Gastroesophageal sphincter (tissue), 4 donors: Measurements from ENCODE around the gene SPOCK3. TPM values are rescaled to one million over a fixed set of nuclear protein-coding genes. Genes with fewer than 3 reads are reported as not detected.

ENCODE experiments used
- ATAC-seq: fragments of 150-250 bp; one replicate; pipeline ENCODE4 v1.9.1; 2016; ENCODE audit warnings: mild to moderate bottlenecking, moderate library complexity
- H3K27ac ChIP-seq, 4 donors: fragments of 200-600 bp; sonication (generic) in 3 of 4; 1 replicate in 3 of 4; 2 replicates in 1 of 4; pipeline ENCODE4 v1.5.1; 2016 to 2019
- H3K27me3 ChIP-seq: fragments of 200-600 bp; sonication (generic); one replicate; pipeline ENCODE4 v1.5.1; 2019
- H3K36me3 ChIP-seq, 2 donors: fragments of 200-600 bp; sonication (generic); one replicate each; pipeline ENCODE4 v1.5.1; 2019; ENCODE audit warnings: control low read depth in 1 of 2
- H3K4me1 ChIP-seq, 3 donors: fragments of 200-600 bp; sonication (generic); 1 replicate in 2 of 3; 2 replicates in 1 of 3; pipeline ENCODE4 v1.5.1; 2016 to 2019; ENCODE audit warnings: control low read depth in 2 of 3
- H3K4me3 ChIP-seq, 2 donors: fragments of 200-600 bp; sonication (generic); one replicate each; pipeline ENCODE4 v1.5.1; 2019; ENCODE audit warnings: mild to moderate bottlenecking in 1 of 2, moderate library complexity in 1 of 2
- H3K9me3 ChIP-seq, 3 donors: fragments of 200-600 bp; sonication (generic); one replicate each; pipeline ENCODE4 v1.5.1; 2017 to 2019; ENCODE audit warnings: control low read depth in 2 of 3
- CTCF ChIP-seq, 4 experiments: fragments of 200-600 bp in 2 of 4; fragments of 450-650 bp in 2 of 4; sonication (generic) in 1 of 4; IDR thresholded peaks; one replicate each; pipeline ENCODE4 v1.5.1; 2017 to 2019; ENCODE audit warnings: antibody characterized with exemption in 4 of 4, mild to moderate bottlenecking in 2 of 4, moderate library complexity in 2 of 4
- EP300 ChIP-seq: sonication (generic); formaldehyde crosslinking; IDR thresholded peaks from one replicate; pipeline ENCODE4 v1.6.1; 2017; ENCODE audit warnings: antibody characterized with exemption, mild to moderate bottlenecking
- POLR2A ChIP-seq, 2 donors: fragments of 450-650 bp; IDR thresholded peaks; one replicate each; pipeline ENCODE4 v1.6.1; 2017; ENCODE audit warnings: antibody characterized with exemption in 2 of 2, mild to moderate bottlenecking in 2 of 2, moderate library complexity in 1 of 2
- POLR2AphosphoS5 ChIP-seq: sonication (generic); formaldehyde crosslinking; IDR thresholded peaks from one replicate; pipeline ENCODE4 v1.6.1; 2017; ENCODE audit warnings: antibody characterized with exemption
- WGBS, 2 donors: methylation state at CpG; one replicate each; pipeline ENCODE4 v1.1.5; 2018; ENCODE audit warnings: low coverage in 1 of 2; 5-methylcytosine and 5-hydroxymethylcytosine counted together
- total RNA-seq, 4 donors: library from RNA; depleted of rRNA; stranded (reverse); fragments of >200 nt; gene quantifications; one replicate each; pipeline ENCODE4 v1.1.0, GENCODE V29; 2016

SPOCK3 gene
- total RNA-seq, 4 donors from 2014 or later = 0.57 to 7.8 (median 3.0) TPM

DNA sequence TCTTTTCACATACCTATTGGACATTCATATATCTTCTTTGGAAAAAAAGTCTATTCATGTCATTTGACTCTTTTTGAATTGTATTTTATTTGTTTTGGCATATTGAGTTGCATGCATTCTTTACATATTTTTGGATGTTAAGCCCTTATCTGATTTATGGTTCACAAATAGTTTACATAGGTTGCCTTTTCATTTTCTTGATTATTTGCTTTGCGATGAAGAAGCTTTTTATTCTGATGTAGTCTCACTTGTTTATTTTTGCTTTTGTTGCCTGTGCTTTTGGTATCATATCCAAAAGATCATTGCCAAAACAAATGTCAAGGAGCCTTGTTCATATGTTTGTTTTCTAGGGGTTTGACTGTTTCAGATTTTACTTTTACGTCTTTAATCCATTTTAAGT is 43.9 kb downstream of the SPOCK3 start:
- Histone ChIP-seq H3K27me3 (no peaks in the 10 kb centered on the region), H3K4me1 (no peaks in the 10 kb centered on the region), H3K9me3 (peaks cover 0 to 9% (median 0%) of the 10 kb centered on the region in 3 donors), H3K4me3 (no peak overlapping the region), H3K36me3 (no peaks in the 10 kb centered on the region), H3K27ac (no peak overlapping the region)
- 94 to 100% methylated on average over 2 of the region's 2 CpGs for WGBS, 2 donors
- no peak for ATAC-seq
- TF ChIP-seq POLR2A (IDR thresholded peaks at IDR 0.05) = no peak
- no peak for TF ChIP-seq CTCF (IDR thresholded peaks at IDR 0.05)
- TF ChIP-seq EP300 = no peak
- TF ChIP-seq POLR2AphosphoS5 = no peak

GRCh38 chr4:167185465-167185864 is 48.8 kb downstream of the SPOCK3 start:
- WGBS, 2 donors = 54 to 88% methylated on average over 3 of the region's 3 CpGs

DNA sequence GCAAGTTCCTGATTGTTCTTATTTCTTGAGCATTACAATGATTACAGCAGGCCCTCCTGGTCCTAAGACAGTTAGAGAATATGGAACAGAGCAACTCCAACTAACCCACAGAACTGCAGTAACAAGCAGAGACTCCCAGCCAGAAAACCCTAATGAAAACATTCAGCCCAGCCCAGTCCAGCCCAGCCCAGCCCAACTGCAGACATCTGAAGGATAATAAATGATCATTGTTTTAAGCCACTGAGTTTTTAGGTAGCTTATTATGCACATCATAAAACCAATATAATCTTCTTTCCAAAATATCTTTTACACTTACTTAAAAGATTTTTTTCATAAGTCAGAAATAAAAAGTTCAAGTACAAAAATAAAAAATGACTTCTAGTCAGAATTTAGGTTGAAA is 51.3 kb downstream of the SPOCK3 start:
- no peak for TF ChIP-seq POLR2AphosphoS5
- TF ChIP-seq POLR2A (IDR thresholded peaks at IDR 0.05) = no peak
- no peak for TF ChIP-seq CTCF (IDR thresholded peaks at IDR 0.05)
- TF ChIP-seq EP300 = no peak
- no peaks in the 10 kb centered on the region for H3K9me3 ChIP-seq
- no peaks in the 10 kb centered on the region for H3K4me1 ChIP-seq
- H3K27ac ChIP-seq = no peak overlapping the region
- no peaks in the 10 kb centered on the region for H3K27me3 ChIP-seq
- H3K36me3 ChIP-seq = no peaks in the 10 kb centered on the region
- H3K4me3 ChIP-seq = no peak overlapping the region
- no peak for ATAC-seq

More at GRCh38 chr4:167185465-167185864, 48.8 kb downstream of the SPOCK3 start:
- H3K4me1 ChIP-seq = no peaks in the 10 kb centered on the region
- no peak for ATAC-seq
- no peaks in the 10 kb centered on the region for H3K36me3 ChIP-seq
- H3K9me3 ChIP-seq = no peaks in the 10 kb centered on the region
- no peaks in the 10 kb centered on the region for H3K27me3 ChIP-seq
- TF ChIP-seq EP300 = no peak
- no peak for TF ChIP-seq POLR2AphosphoS5
- TF ChIP-seq POLR2A (IDR thresholded peaks at IDR 0.05) = no peak
- no peak for TF ChIP-seq CTCF (IDR thresholded peaks at IDR 0.05)
- no peak overlapping the region for H3K4me3 ChIP-seq
- H3K27ac ChIP-seq = no peak overlapping the region

- 0 to 33% methylated on average over 1 of the region's 1 CpG for whole genome bisulfite sequencing, 2 donors
- H3K27ac ChIP-seq = no peak overlapping the region
- no peaks in the 10 kb centered on the region for H3K9me3 ChIP-seq
- ATAC-seq = no peak
- no peaks in the 10 kb centered on the region for H3K4me1 ChIP-seq
- no peaks in the 10 kb centered on the region for H3K36me3 ChIP-seq
- H3K4me3 ChIP-seq = no peak overlapping the region
- TF ChIP-seq POLR2AphosphoS5 = no peak
- TF ChIP-seq EP300 = no peak
- TF ChIP-seq CTCF (IDR thresholded peaks at IDR 0.05) = no peak
- TF ChIP-seq POLR2A (IDR thresholded peaks at IDR 0.05) = no peak
- no peaks in the 10 kb centered on the region for H3K27me3 ChIP-seq
Measured at GRCh38 chr4:167177925-167178324, 56.4 kb downstream of the SPOCK3 start.

DNA sequence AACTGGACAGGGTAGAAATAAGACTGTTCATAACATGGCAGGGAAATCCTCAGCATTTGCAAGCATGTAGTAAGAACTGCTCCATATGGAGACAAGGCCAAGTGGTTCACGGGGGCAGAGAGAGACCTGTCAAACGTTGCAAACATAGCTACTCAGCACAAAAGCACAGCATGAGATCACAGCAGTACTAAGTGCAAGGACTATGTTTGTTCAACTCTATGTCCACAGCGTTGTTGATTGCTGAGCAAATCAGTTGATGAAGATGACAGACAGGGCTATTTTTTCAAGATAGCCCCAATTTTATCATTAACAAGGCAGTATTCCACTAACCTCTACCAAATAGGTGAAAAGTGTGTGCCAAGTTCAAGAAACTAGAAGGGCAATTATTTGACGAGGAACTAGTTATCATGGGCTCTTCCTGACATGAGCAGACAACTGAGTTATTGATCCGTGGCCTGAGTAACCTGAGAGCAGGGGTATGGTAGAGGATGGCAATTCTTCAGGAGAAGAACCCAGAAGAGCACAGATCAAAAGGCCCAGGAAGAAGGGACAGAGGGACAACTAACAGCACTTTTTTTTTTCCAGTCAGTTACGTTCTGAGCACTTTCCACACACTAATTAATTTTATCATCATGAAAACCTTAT is 57.4 kb downstream of the SPOCK3 start:
- Histone ChIP-seq H3K27ac (no peak overlapping the region), H3K9me3 (no peaks in the 10 kb centered on the region), H3K36me3 (no peaks in the 10 kb centered on the region), H3K4me3 (no peak overlapping the region), H3K27me3 (no peaks in the 10 kb centered on the region), H3K4me1 (no peaks in the 10 kb centered on the region)
- no peak for ATAC-seq
- WGBS, 2 donors = 67 to 69% methylated on average over 3 to 6 of the region's 6 CpGs
- TF ChIP-seq CTCF (IDR thresholded peaks at IDR 0.05) (no peak), POLR2AphosphoS5 (no peak), EP300 (no peak), POLR2A (IDR thresholded peaks at IDR 0.05) (no peak)
